ENCODE data around the gene WWTR1.

WWTR1 gene

GRCh38 chr3:149523512-149524299 lies 134.1 kb downstream of the WWTR1 start:
- no peak for DNase-seq
- intact Hi-C loops (cut with DNase I) = no loop called here

- intact Hi-C loops (cut with DNase I) = no loop called here
- DNase-seq = no peak
These were observed 137.9 kb downstream of the WWTR1 start for GRCh38 chr3:149519912-149520311.

- intact Hi-C loops (cut with DNase I) = no loop called here
- DNase-seq = no peak
These were observed 140.9 kb downstream of the WWTR1 start for GRCh38 chr3:149516920-149517319.

GRCh38 chr3:149515249-149515648 lies 142.6 kb downstream of the WWTR1 start:
- no peak for DNase-seq
- intact Hi-C loops (cut with DNase I) = no loop called here

GRCh38 chr3:149514471-149514870 lies 143.4 kb downstream of the WWTR1 start:
- intact Hi-C loops (cut with DNase I) = loop anchor here (5.0 kb wide), 1 partner anchor 203 kb away; no protein-coding TSS in a partner anchor

GRCh38 chr3:149512073-149512782 lies 145.6 kb downstream of the WWTR1 start:
- DNase-seq = peak; percentile 54 to 88 (median 69)

More at GRCh38 chr3:149514471-149514870, 143.4 kb downstream of the WWTR1 start:
- DNase-seq = no peak

GRCh38 chr3:149511040-149511626 lies 146.7 kb downstream of the WWTR1 start:
- no peak for DNase-seq
- intact Hi-C loops (cut with DNase I) = loop anchor here (5.0 kb wide), 1 partner anchor 206 kb away; no protein-coding TSS in a partner anchor

More at GRCh38 chr3:149512073-149512782, 145.6 kb downstream of the WWTR1 start:
- intact Hi-C loops (cut with DNase I) = loop anchor here (5.0 kb wide), 1 partner anchor 205 kb away; no protein-coding TSS in a partner anchor

- DNase-seq = no peak
- intact Hi-C loops (cut with DNase I) = loop anchor here (5.0 kb wide), 1 partner anchor 207 kb away; no protein-coding TSS in a partner anchor
These were observed 147.3 kb downstream of the WWTR1 start for GRCh38 chr3:149510480-149510879.

- intact Hi-C loops (cut with DNase I) = no loop called here
- DNase-seq = no peak
These were observed 148.3 kb downstream of the WWTR1 start for GRCh38 chr3:149509526-149509925.

GRCh38 chr3:149507491-149508324 lies 150.1 kb downstream of the WWTR1 start:
- DNase-seq = peak in 10 of 42 donors; percentile 3 to 53 (median 26)
- intact Hi-C loops (cut with DNase I) = no loop called here

- intact Hi-C loops (cut with DNase I) = no loop called here
These were observed 150.9 kb downstream of the WWTR1 start for GRCh38 chr3:149506965-149507364.

GRCh38 chr3:149506540-149506939 lies 151.3 kb downstream of the WWTR1 start:
- no peak for DNase-seq
- intact Hi-C loops (cut with DNase I) = no loop called here

More at GRCh38 chr3:149506965-149507364, 150.9 kb downstream of the WWTR1 start:
- no peak for DNase-seq

- intact Hi-C loops (cut with DNase I) = no loop called here
- DNase-seq = no peak
These were observed 155.4 kb downstream of the WWTR1 start for GRCh38 chr3:149502438-149502837.

GRCh38 chr3:149501524-149501923 lies 156.3 kb downstream of the WWTR1 start:
- intact Hi-C loops (cut with DNase I) = no loop called here
- DNase-seq = no peak

- intact Hi-C loops (cut with DNase I) = no loop called here
These were observed 159.7 kb downstream of the WWTR1 start for GRCh38 chr3:149497966-149498670.

GRCh38 chr3:149496891-149497290 lies 160.9 kb downstream of the WWTR1 start:
- intact Hi-C loops (cut with DNase I) = no loop called here
- no peak for DNase-seq

More at GRCh38 chr3:149497966-149498670, 159.7 kb downstream of the WWTR1 start:
- no peak for DNase-seq

GRCh38 chr3:149495581-149496125 lies 162.2 kb downstream of the WWTR1 start:
- DNase-seq = no peak
- intact Hi-C loops (cut with DNase I) = no loop called here

Measured in head of caudate nucleus (tissue), 42 donors.